Neural progenitor cell (in vitro differentiated cells): ENCODE data around the gene RPL3. TPM values are rescaled to one million over a fixed set of nuclear protein-coding genes. Genes with fewer than 3 reads are reported as not detected.

ENCODE experiments used
- DNase-seq: peaks from one replicate; pipeline ENCODE4 v3.0.0-alpha.2; 2016; ENCODE audit warnings: low spot score
- H2AFZ ChIP-seq: fragments of 200-600 bp; sonication (generic); replicated peaks from 2 replicates; pipeline ENCODE4 v1.6.1; 2016; ENCODE audit warnings: antibody characterized with exemption
- H3F3A ChIP-seq: fragments of 200-600 bp; sonication (generic); 2 replicates; pipeline ENCODE4 v1.6.1; 2016; ENCODE audit warnings: antibody characterized with exemption, low read depth
- H3K27ac ChIP-seq: fragments of 200-600 bp; sonication (generic); 2 replicates; pipeline ENCODE4 v1.5.1; 2016; ENCODE audit warnings: mild to moderate bottlenecking
- H3K27me3 ChIP-seq: fragments of 200-600 bp; sonication (generic); 2 replicates; pipeline ENCODE4 v1.6.1; 2016; ENCODE audit warnings: mild to moderate bottlenecking, moderate library complexity
- H3K36me3 ChIP-seq: fragments of 200-600 bp; sonication (generic); 2 replicates; pipeline ENCODE4 v1.5.1; 2016
- H3K4me1 ChIP-seq: fragments of 200-600 bp; sonication (generic); 2 replicates; pipeline ENCODE4 v1.6.1; 2016; ENCODE audit warnings: mixed run types
- H3K4me2 ChIP-seq: fragments of 200-600 bp; sonication (generic); 2 replicates; pipeline ENCODE4 v1.6.1; 2016
- H3K4me3 ChIP-seq: fragments of 200-600 bp; sonication (generic); 2 replicates; pipeline ENCODE4 v1.5.1; 2016
- H3K79me2 ChIP-seq: fragments of 200-600 bp; sonication (generic); 2 replicates; pipeline ENCODE4 v1.6.1; 2016; ENCODE audit warnings: low read depth
- H3K9ac ChIP-seq: fragments of 200-600 bp; sonication (generic); 2 replicates; pipeline ENCODE4 v1.6.1; 2016
- H3K9me3 ChIP-seq: fragments of 200-600 bp; sonication (generic); 2 replicates; pipeline ENCODE4 v1.5.1; 2016; ENCODE audit warnings: low read depth
- H4K20me1 ChIP-seq: fragments of 200-600 bp; sonication (generic); 2 replicates; pipeline ENCODE4 v1.6.1; 2016; ENCODE audit warnings: low read depth
- H3K27ac Mint-ChIP-seq: 3 replicates; pipeline ENCODE4 v1.8.0; 2021; ENCODE audit warnings: mixed read lengths
- H3K27me3 Mint-ChIP-seq: 2 replicates; pipeline ENCODE4 v1.8.0; 2022; ENCODE audit warnings: low read depth, mild to moderate bottlenecking, inconsistent platforms, moderate library complexity, mixed read lengths; ENCODE audit not compliant: insufficient read depth
- H3K36me3 Mint-ChIP-seq: 3 replicates; pipeline ENCODE4 v1.8.0; 2021; ENCODE audit warnings: mixed read lengths
- H3K4me1 Mint-ChIP-seq: 3 replicates; pipeline ENCODE4 v1.8.0; 2021; ENCODE audit warnings: mixed read lengths
- H3K4me3 Mint-ChIP-seq: 3 replicates; pipeline ENCODE4 v1.8.0; 2021; ENCODE audit warnings: mild to moderate bottlenecking, moderate library complexity, mixed read lengths
- H3K9me3 Mint-ChIP-seq: 3 replicates; pipeline ENCODE4 v1.8.0; 2020; ENCODE audit warnings: mixed read lengths
- EZH2 ChIP-seq: fragments of 200-600 bp; sonication (generic); IDR thresholded peaks from 2 replicates; pipeline ENCODE4 v1.6.1; 2017; ENCODE audit warnings: antibody characterized with exemption, mild to moderate bottlenecking, moderate library complexity
- EZH2phosphoT487 ChIP-seq: fragments of 200-600 bp; sonication (generic); IDR thresholded peaks from 2 replicates; pipeline ENCODE4 v1.6.1; 2017; ENCODE audit warnings: antibody characterized with exemption
- total RNA-seq: library from RNA; depleted of rRNA; stranded (reverse); fragments of >200 nt; gene quantifications from 2 replicates; pipeline ENCODE4 v1.2.3, GENCODE V29; 2015; ENCODE audit warnings: low replicate concordance
- TF ChIP-seq, protein P1 (sequence below): fragments of 200-600 bp; sonication (generic); IDR thresholded peaks from 2 replicates; pipeline ENCODE4 v1.5.1; 2017; ENCODE audit warnings: antibody characterized with exemption, mild to moderate bottlenecking

Gene RPL3
- total RNA-seq, 1 donor from 2014 or later = 3,021 TPM

GRCh38 chr22:39269095-39269790, 50.2 kb downstream of the RPL3 start:
- Histone ChIP-seq H2AFZ (no peak overlapping the region), H3K79me2 (no peaks in the 10 kb centered on the region), H3F3A (no peaks in the 10 kb centered on the region), H3K27me3 (no peaks in the 10 kb centered on the region), H3K27ac (no peak overlapping the region), H3K9me3 (no peaks in the 10 kb centered on the region), H3K36me3 (no peaks in the 10 kb centered on the region), H3K9ac (no peak overlapping the region), H4K20me1 (no peaks in the 10 kb centered on the region), H3K4me2 (no peak overlapping the region), H3K4me3 (no peak overlapping the region), H3K4me1 (no peaks in the 10 kb centered on the region)
- Mint-ChIP-seq H3K4me1 (peaks cover 19% of the 10 kb centered on the region), H3K27ac (no peak overlapping the region), H3K36me3 (no peaks in the 10 kb centered on the region), H3K4me3 (no peak overlapping the region), H3K9me3 (peaks cover 3% of the 10 kb centered on the region), H3K27me3 (peaks cover 10% of the 10 kb centered on the region)
- DNase-seq = no peak
- TF ChIP-seq EZH2 (no peak), EZH2phosphoT487 (no peak)
- TF ChIP-seq, protein P1, sequence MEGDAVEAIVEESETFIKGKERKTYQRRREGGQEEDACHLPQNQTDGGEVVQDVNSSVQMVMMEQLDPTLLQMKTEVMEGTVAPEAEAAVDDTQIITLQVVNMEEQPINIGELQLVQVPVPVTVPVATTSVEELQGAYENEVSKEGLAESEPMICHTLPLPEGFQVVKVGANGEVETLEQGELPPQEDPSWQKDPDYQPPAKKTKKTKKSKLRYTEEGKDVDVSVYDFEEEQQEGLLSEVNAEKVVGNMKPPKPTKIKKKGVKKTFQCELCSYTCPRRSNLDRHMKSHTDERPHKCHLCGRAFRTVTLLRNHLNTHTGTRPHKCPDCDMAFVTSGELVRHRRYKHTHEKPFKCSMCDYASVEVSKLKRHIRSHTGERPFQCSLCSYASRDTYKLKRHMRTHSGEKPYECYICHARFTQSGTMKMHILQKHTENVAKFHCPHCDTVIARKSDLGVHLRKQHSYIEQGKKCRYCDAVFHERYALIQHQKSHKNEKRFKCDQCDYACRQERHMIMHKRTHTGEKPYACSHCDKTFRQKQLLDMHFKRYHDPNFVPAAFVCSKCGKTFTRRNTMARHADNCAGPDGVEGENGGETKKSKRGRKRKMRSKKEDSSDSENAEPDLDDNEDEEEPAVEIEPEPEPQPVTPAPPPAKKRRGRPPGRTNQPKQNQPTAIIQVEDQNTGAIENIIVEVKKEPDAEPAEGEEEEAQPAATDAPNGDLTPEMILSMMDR = no peak

- Mint-ChIP-seq H3K4me1 (peaks cover 19% of the 10 kb centered on the region), H3K36me3 (no peaks in the 10 kb centered on the region)
- no peak overlapping the region for H2AFZ ChIP-seq
Measured at GRCh38 chr22:39268645-39269044, 50.8 kb downstream of the RPL3 start.

GRCh38 chr22:39267974-39268373, 51.4 kb downstream of the RPL3 start:
- H3K9ac ChIP-seq = no peak overlapping the region
- H2AFZ ChIP-seq = no peak overlapping the region
- H3K4me1 ChIP-seq = no peaks in the 10 kb centered on the region
- Mint-ChIP-seq H3K36me3 (no peaks in the 10 kb centered on the region), H3K4me1 (peaks cover 16% of the 10 kb centered on the region), H3K27me3 (peaks cover 6% of the 10 kb centered on the region), H3K4me3 (no peak overlapping the region), H3K9me3 (peaks cover 3% of the 10 kb centered on the region), H3K27ac (no peak overlapping the region)
- DNase-seq = no peak
- no peaks in the 10 kb centered on the region for H4K20me1 ChIP-seq
- H3F3A ChIP-seq = no peaks in the 10 kb centered on the region
- no peaks in the 10 kb centered on the region for H3K9me3 ChIP-seq
- no peaks in the 10 kb centered on the region for H3K79me2 ChIP-seq
- TF ChIP-seq, protein P1 = no peak
- TF ChIP-seq EZH2phosphoT487 (no peak), EZH2 (no peak)
- no peak overlapping the region for H3K4me2 ChIP-seq
- H3K36me3 ChIP-seq = no peaks in the 10 kb centered on the region
- H3K27ac ChIP-seq = no peak overlapping the region
- H3K27me3 ChIP-seq = no peaks in the 10 kb centered on the region
- H3K4me3 ChIP-seq = no peak overlapping the region

More at GRCh38 chr22:39268645-39269044, 50.8 kb downstream of the RPL3 start:
- Mint-ChIP-seq H3K27ac (peak overlapping the region; percentile 60), H3K9me3 (peaks cover 3% of the 10 kb centered on the region), H3K4me3 (no peak overlapping the region), H3K27me3 (peaks cover 10% of the 10 kb centered on the region)
- H3K4me1 ChIP-seq = no peaks in the 10 kb centered on the region
- H3K27ac ChIP-seq = no peak overlapping the region
- H3K9me3 ChIP-seq = no peaks in the 10 kb centered on the region
- H3K9ac ChIP-seq = no peak overlapping the region
- no peaks in the 10 kb centered on the region for H3F3A ChIP-seq
- no peak overlapping the region for H3K4me3 ChIP-seq
- no peaks in the 10 kb centered on the region for H3K27me3 ChIP-seq
- no peak for DNase-seq
- TF ChIP-seq EZH2phosphoT487 (no peak), EZH2 (no peak)
- TF ChIP-seq, protein P1 = no peak
- no peaks in the 10 kb centered on the region for H4K20me1 ChIP-seq
- H3K79me2 ChIP-seq = no peaks in the 10 kb centered on the region
- H3K4me2 ChIP-seq = no peak overlapping the region
- H3K36me3 ChIP-seq = no peaks in the 10 kb centered on the region
